NCI-H345 treated with DMSO at 0.1 percent for 48 hours (cell line): ENCODE data around the gene RNF183.
"Not testable (repeated sequence)": the region's sequence is repeated elsewhere in the genome, so short reads cannot be mapped to it uniquely, and the experiment has no call there.

Experiments used
- DNase-seq: peaks from one replicate; lab custom pipeline; 2025; ENCODE audit not compliant: unreplicated experiment; lab: John Stamatoyannopoulos, UW

RNF183 gene

GRCh38 chr9:113317777-113318176, 14.6 kb upstream of the RNF183 start:
- DNase-seq = no peak

- no peak for DNase-seq
Observed at GRCh38 chr9:113316030-113316429, 12.9 kb upstream of the RNF183 start.

- DNase-seq = no peak
Observed at GRCh38 chr9:113315231-113315630, 12.1 kb upstream of the RNF183 start.

DNA sequence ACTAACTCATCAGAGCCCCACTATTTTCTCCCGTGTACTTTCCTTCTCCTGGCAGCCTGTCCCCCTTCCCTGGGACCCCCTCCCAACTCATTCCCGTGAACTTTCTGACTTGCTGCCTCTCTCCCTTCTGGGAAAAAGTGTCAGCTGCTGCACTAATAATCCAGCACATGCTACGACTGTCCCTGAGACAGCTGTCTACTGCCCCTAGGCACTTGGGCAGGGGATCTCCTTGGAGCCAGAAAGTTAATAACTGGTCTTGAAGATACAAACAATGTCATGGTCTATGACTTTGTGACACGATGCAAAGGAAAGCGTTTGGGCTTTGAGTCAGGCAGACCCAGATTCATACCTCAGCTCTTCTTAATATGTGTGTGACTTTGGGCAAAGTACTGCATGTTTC, 10.1 kb upstream of the RNF183 start:
- no peak for DNase-seq

- DNase-seq = no peak
Observed at GRCh38 chr9:113311961-113312360, 8.8 kb upstream of the RNF183 start.

DNA sequence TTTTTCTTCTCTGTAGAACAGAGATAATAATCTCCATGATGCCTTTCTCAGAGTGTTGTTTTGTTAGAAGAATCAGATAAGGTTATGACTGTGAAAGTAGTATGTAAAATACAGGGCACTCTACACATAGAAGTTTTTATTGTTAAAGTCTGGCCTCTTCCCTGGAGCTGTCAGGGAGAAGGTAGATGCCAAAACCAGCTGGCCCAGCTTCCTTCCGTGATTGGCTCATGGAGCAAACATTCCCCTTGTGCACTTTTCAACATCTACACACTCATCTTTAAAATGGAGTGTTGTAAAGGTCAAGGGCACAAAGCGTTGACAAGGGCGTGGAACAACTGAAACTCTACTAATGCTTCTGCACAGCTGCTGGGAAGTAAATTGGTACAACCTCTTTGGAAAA, 7.4 kb upstream of the RNF183 start:
- DNase-seq = no peak

- DNase-seq = no peak
Observed at GRCh38 chr9:113309204-113309813, 6.1 kb upstream of the RNF183 start.

GRCh38 chr9:113307396-113307975, 4.3 kb upstream of the RNF183 start:
- DNase-seq = no peak

DNA sequence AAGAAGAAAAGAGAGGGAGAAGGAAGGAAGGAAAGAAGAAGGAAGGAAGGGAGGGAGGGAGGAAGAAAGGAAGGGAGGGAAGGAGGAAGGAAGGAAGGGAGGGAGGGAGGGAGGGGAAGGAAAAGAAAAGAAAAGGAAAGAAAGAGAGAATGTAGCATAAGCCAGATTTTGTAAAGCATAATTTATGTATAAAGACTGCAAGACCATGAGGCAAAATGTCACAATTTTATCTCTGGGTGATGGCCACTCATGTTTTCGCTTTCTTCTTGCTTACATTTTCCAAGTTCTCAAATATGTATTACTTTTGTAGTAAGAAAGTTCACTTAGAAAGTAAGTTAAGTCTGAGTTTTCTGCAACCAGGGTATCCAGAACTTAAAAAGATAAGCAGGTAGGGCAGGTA, 3.4 kb upstream of the RNF183 start:
- no peak for DNase-seq

DNA sequence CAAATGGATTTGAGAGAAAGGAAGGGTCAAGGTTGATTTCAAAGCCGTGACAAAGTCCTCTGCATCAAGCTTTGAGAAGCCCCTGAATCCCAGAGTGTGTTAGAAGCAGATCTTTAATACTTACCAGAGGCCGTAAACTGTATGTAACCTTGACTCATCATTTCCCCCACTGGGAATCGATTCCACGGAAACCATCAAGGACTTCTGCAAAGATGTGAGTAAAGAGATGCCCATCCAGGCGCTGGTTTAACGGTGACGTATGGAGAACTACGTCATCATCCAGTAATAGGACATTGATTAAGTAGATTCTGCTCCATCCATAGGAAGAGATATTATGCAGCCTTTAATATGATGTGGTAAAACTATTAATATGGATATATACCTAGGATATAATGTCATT, 1.6 kb downstream of the RNF183 start:
- no peak for DNase-seq

- DNase-seq = no peak
Observed at GRCh38 chr9:113299800-113300292, 3.3 kb downstream of the RNF183 start.

- DNase-seq = peak; percentile 85
Observed at GRCh38 chr9:113298924-113299770, 4.0 kb downstream of the RNF183 start.

DNA sequence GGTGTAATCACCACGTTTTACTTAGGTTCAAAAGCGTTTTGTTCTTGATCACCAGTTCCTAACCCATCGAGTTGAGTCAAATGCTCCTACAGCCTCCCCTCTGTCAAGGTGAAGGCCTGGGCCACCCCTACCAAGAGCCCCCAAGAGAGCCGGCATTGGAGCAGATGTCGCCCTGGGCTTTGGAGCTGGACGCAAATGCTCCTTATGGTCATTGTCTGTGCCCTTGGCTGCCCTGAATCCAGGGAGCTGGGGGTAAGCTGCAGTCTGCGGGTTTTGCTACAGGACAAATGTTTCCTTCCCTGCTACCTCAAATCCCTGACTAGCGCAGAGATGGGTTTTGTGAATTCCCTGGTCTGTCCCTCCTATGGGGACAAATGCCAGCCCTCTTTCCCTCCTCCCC, 4.9 kb downstream of the RNF183 start:
- DNase-seq = no peak

DNA sequence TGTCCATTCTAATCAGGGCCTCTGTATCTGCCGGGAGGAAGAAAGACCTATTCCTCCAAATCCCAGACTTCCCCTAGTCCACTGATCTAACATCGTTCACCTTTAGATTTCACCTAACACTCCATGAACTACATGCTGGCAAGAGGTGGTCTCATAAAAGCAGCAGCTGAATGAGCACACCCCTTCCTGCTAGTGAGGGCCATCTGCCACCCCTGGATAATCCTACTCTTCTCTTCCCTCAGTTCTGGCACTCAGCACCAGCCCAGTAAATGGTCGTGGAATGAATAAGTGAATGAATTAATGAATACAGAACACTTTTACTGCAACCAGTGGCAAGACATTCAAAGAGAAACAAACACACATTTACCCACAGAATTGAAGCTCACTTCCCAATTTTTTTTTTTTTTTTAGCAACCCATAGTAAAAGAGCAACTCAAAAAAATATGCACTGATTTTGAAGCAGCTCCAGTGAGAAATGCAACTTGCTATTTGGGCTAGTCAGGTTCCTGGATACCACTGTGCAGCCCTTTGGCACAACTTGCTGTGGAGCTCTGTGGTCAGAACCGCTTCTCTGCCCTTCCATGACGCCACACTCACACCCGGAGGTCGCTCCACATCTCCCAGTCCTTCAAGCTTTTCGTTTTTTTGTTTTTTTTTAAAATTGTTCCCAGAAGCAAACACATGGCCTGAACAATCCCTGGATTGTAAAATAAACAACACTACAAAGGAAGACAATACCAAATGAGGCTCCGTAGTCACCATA, 6.2 kb downstream of the RNF183 start:
- no peak for DNase-seq

DNA sequence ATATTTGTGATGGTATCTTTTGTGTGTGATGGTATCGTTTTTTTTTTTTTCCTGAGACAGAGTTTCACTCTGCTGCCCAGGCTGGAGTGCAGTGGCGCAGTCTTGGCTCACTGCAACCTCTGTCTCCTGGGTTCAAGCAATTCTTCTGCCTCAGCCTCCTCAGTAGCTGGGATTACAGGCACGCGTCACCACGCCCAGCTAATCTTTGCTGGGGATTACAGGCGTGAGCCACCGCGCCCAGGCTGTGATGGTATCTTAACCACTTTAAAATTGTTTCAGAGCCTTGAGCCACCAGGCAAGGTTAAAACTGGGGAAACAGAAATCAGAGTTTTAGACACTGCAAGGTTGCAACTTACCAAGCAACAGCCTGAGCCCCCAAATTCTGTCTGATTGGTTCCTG, 6.9 kb downstream of the RNF183 start:
- not testable (repeated sequence) for DNase-seq

DNA sequence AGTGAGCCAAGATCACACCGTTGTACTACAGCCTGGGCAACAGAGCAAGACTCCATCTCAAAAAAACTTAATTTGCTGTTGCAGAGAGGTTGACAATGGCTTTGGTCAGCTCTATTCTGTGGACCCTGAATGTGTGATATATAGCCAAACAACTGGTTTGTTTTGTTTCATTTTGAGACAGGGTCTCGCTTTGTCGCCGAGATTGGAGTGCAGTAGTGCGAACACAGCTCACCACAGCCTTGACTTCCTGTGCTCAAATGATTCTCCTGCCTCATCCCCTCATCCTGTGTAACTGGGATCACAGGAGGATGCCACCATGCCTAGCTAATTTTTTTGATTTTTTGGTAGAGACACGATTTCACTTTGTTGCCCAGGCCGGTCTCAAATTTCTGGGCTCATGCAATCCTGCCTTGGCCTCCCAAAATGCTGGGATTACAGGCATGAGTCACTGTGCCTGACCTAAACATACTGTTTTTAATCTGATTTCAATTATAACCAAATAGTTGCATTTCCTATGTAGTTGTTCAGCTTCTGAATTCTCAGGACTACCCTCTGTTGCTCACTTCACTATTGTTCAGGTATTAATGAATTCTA, 9.8 kb downstream of the RNF183 start:
- no peak for DNase-seq

DNA sequence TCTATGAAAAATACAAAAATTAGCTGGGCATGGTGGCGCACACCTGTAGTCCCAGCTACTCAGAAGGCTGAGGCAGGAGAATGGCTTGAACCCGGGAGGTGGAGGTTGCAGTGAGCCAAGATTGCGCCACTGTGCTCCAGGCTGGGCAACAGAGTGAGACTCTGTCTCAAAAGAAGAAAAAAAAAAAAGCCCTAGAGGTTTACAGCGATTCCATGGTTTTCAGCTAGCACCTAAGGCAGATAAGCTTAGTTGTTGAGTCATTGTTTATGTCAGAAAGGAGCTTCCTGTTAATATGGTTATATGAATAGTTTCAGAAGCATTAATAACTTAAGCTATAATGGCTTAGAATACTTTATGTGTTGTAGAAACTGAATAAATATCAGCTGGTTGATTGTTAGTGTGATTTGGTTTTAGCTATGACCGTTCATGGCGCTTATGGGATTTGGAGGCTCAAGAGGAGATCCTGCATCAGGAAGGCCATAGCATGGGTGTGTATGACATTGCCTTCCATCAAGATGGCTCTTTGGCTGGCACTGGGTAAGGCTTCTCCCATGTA, 13.0 kb downstream of the RNF183 start:
- DNase-seq = no peak

GRCh38 chr9:113289091-113289490, 14.1 kb downstream of the RNF183 start:
- no peak for DNase-seq

- DNase-seq = no peak
Observed at GRCh38 chr9:113281356-113281755, 21.8 kb downstream of the RNF183 start.

- DNase-seq = no peak
Observed at GRCh38 chr9:113278840-113279239, 24.3 kb downstream of the RNF183 start.
